Liver (tissue), 9 donors: ENCODE measurements around the gene CTNNBL1. TPM values are rescaled to one million over a fixed set of nuclear protein-coding genes. Genes with fewer than 3 reads are reported as not detected.
A peak's percentile ranks its signal among the peaks of the same experiment; 100 is the strongest.

Experiments
- DNase-seq: peaks from one replicate; pipeline ENCODE4 v3.0.0-alpha.2; 2017; ENCODE audit warnings: low spot score
- H3K27ac ChIP-seq, 2 donors: one replicate each; pipeline ENCODE4 v1.7.0; 2013; ENCODE audit warnings: inconsistent platforms in 2 of 2, low read length in 2 of 2, control low read depth in 1 of 2, low read depth in 1 of 2, mild to moderate bottlenecking in 1 of 2
- H3K27me3 ChIP-seq, 4 donors: one replicate each; pipeline versions ENCODE4 v1.6.1 to v1.7.0; 2013; ENCODE audit warnings: low read length in 3 of 4, inconsistent platforms in 1 of 4, mild to moderate bottlenecking in 1 of 4, moderate library complexity in 1 of 4; ENCODE audit not compliant: control insufficient read depth in 4 of 4, insufficient read depth in 4 of 4
- H3K36me3 ChIP-seq, 4 donors: one replicate each; pipeline versions ENCODE4 v1.6.1 to v1.7.0; 2013; ENCODE audit warnings: low read length in 3 of 4, mild to moderate bottlenecking in 3 of 4, low read depth in 1 of 4, moderate library complexity in 1 of 4; ENCODE audit not compliant: control insufficient read depth in 4 of 4, insufficient read depth in 3 of 4
- H3K4me1 ChIP-seq, 4 donors: one replicate each; pipeline versions ENCODE4 v1.6.1 to v1.7.0; 2013; ENCODE audit warnings: low read length in 3 of 4, mild to moderate bottlenecking in 3 of 4, moderate library complexity in 1 of 4; ENCODE audit not compliant: control insufficient read depth in 4 of 4, insufficient read depth in 4 of 4
- H3K4me3 ChIP-seq, 3 donors: one replicate each; pipeline versions ENCODE4 v1.6.1 to v1.7.0; 2013; ENCODE audit warnings: low read length in 3 of 3, control low read depth in 1 of 3, low read depth in 1 of 3, mild to moderate bottlenecking in 1 of 3
- H3K9ac ChIP-seq, 2 donors: one replicate each; pipeline ENCODE4 v1.7.0; 2013; ENCODE audit warnings: low read length in 2 of 2, mild to moderate bottlenecking in 2 of 2, moderate library complexity in 2 of 2, control low read depth in 1 of 2, low read depth in 1 of 2
- H3K9me3 ChIP-seq, 4 donors: one replicate each; pipeline versions ENCODE4 v1.6.1 to v1.7.0; 2013; ENCODE audit warnings: low read length in 3 of 4; ENCODE audit not compliant: control insufficient read depth in 4 of 4
- ATF3 ChIP-seq: IDR thresholded peaks from 2 replicates; pipeline ENCODE4 v1.6.1; 2016; ENCODE audit warnings: antibody characterized with exemption
- CTCF ChIP-seq: fragments of 150-350 bp; IDR thresholded peaks from 2 replicates; pipeline ENCODE4 v1.5.1; 2017; ENCODE audit warnings: improper control_type of control experiment, low read depth, low read length; ENCODE audit not compliant: missing input control
- EGR1 ChIP-seq, 2 donors: IDR thresholded peaks; 2 replicates each; pipeline ENCODE4 v1.6.1; 2016 to 2018; ENCODE audit warnings: antibody characterized with exemption in 2 of 2, low read depth in 2 of 2
- FOXA1 ChIP-seq: IDR thresholded peaks from 2 replicates; pipeline ENCODE4 v1.6.1; 2016; ENCODE audit warnings: antibody characterized with exemption
- FOXA2 ChIP-seq: IDR thresholded peaks from 2 replicates; pipeline ENCODE4 v1.6.1; 2016; ENCODE audit warnings: antibody characterized with exemption
- GABPA ChIP-seq, 2 donors: IDR thresholded peaks in 1 of 2; conservative IDR thresholded peaks in 1 of 2; 2 replicates each; pipeline ENCODE4 v1.6.1; 2016; ENCODE audit warnings: antibody characterized with exemption in 2 of 2, mild to moderate bottlenecking in 1 of 2, moderate library complexity in 1 of 2
- HNF4A ChIP-seq, 2 donors: conservative IDR thresholded peaks; 2 replicates each; pipeline ENCODE4 v1.6.1; 2016; ENCODE audit warnings: antibody characterized with exemption in 2 of 2, mild to moderate bottlenecking in 2 of 2
- HNF4G ChIP-seq: IDR thresholded peaks from 2 replicates; pipeline ENCODE4 v1.6.1; 2016; ENCODE audit warnings: antibody characterized with exemption
- JUND ChIP-seq, 2 donors: IDR thresholded peaks; 2 replicates each; pipeline ENCODE4 v1.6.1; 2016; ENCODE audit warnings: antibody characterized with exemption in 2 of 2
- MAX ChIP-seq: IDR thresholded peaks from 2 replicates; pipeline ENCODE4 v1.6.1; 2016; ENCODE audit warnings: antibody characterized with exemption
- NR2F2 ChIP-seq: IDR thresholded peaks from 2 replicates; pipeline ENCODE4 v1.6.1; 2016; ENCODE audit warnings: antibody characterized with exemption
- RAD21 ChIP-seq, 2 donors: IDR thresholded peaks; 2 replicates each; pipeline ENCODE4 v1.6.1; 2016; ENCODE audit warnings: antibody characterized with exemption in 2 of 2, mild to moderate bottlenecking in 2 of 2
- REST ChIP-seq: IDR thresholded peaks from 2 replicates; pipeline ENCODE4 v1.6.1; 2016; ENCODE audit warnings: antibody characterized with exemption, mild to moderate bottlenecking
- RXRA ChIP-seq, 2 donors: IDR thresholded peaks; 2 replicates each; pipeline ENCODE4 v1.6.1; 2017 to 2018; ENCODE audit warnings: antibody characterized with exemption in 2 of 2, mild to moderate bottlenecking in 1 of 2
- SP1 ChIP-seq: IDR thresholded peaks from 2 replicates; pipeline ENCODE4 v1.6.1; 2018; ENCODE audit warnings: antibody characterized with exemption, mild to moderate bottlenecking
- TAF1 ChIP-seq: conservative IDR thresholded peaks from 2 replicates; pipeline ENCODE4 v1.6.1; 2016; ENCODE audit warnings: antibody characterized with exemption, mild to moderate bottlenecking
- YY1 ChIP-seq: IDR thresholded peaks from 2 replicates; pipeline ENCODE4 v1.6.1; 2016; ENCODE audit warnings: antibody characterized with exemption, mild to moderate bottlenecking
- ZBTB33 ChIP-seq: IDR thresholded peaks from 2 replicates; pipeline ENCODE4 v1.6.1; 2016; ENCODE audit warnings: antibody characterized with exemption
- WGBS: extraction: QIAGEN DNeasy Blood & Tissue Kit; methylation state at CpG from one replicate; pipeline ENCODE4 v1.1.7; 2013; 5-methylcytosine and 5-hydroxymethylcytosine counted together
- polyA plus RNA-seq, 2 donors: library from polyadenylated mRNA; stranded (reverse) in 1 of 2; unstranded in 1 of 2; fragments of 200-250 nt in 1 of 2; fragments of >200 nt in 1 of 2; fragmentation: Nextera tagmentation in 1 of 2; extraction: Ambion mirVana in 1 of 2; gene quantifications; one replicate each; pipeline versions ENCODE4 v1.2.1 to v1.2.3, GENCODE V29; 2013 to 2015
- total RNA-seq, 2 donors: library from RNA; depleted of rRNA; stranded (reverse); fragments of >200 nt; gene quantifications; one replicate each; pipeline ENCODE4 v1.2.3, GENCODE V29; 2014
- donor health status: healthy.
- donor health status: healthy.
- donor health status: healthy.
- donor health status: healthy.
- donor health status: healthy.

Gene CTNNBL1
- total and polyA plus RNA-seq, 4 donors, result 18.3 to 25.4 (median 20.3) TPM

GRCh38 chr20:37737826-37738420, 44.1 kb downstream of the CTNNBL1 start:
- DNase-seq, result no peak
- no peaks in the 10 kb centered on the region for H3K27me3 ChIP-seq
- no peaks in the 10 kb centered on the region for H3K9me3 ChIP-seq
- peaks cover 7 to 30% (median 26%) of the 10 kb centered on the region in 4 donors for H3K36me3 ChIP-seq
- 88% methylated on average over 5 of the region's 5 CpGs for WGBS
- no peak overlapping the region for H3K9ac ChIP-seq
- peaks cover 0 to 32% (median 17%) of the 10 kb centered on the region in 4 donors for H3K4me1 ChIP-seq
- TF ChIP-seq ATF3 (no peak), TAF1 (no peak), NR2F2 (no peak)
- no peak overlapping the region for H3K27ac ChIP-seq
- no peak overlapping the region for H3K4me3 ChIP-seq

- no peak overlapping the region for H3K4me3 ChIP-seq
- no peaks in the 10 kb centered on the region for H3K9me3 ChIP-seq
- H3K36me3 ChIP-seq, result peaks cover 7 to 28% (median 18%) of the 10 kb centered on the region in 4 donors
- peak overlapping the region in 1 of 2 donors; percentile 41 for H3K27ac ChIP-seq
- H3K9ac ChIP-seq, result no peak overlapping the region
- no peak for TF ChIP-seq GABPA (IDR thresholded peaks at IDR 0.05 in 1 of 2, conservative IDR thresholded peaks at IDR 0.05 in 1 of 2)
- no peak for TF ChIP-seq HNF4G
- TF ChIP-seq RAD21 (IDR thresholded peaks at IDR 0.05), result no peak
- TF ChIP-seq ATF3, result no peak
- TF ChIP-seq FOXA1, result no peak
- no peaks in the 10 kb centered on the region for H3K27me3 ChIP-seq
- WGBS, result 80% methylated on average over 3 of the region's 3 CpGs
- peaks cover 0 to 23% (median 16%) of the 10 kb centered on the region in 4 donors for H3K4me1 ChIP-seq
- DNase-seq, result no peak
These were observed 47.2 kb downstream of the CTNNBL1 start for GRCh38 chr20:37741055-37741454.

GRCh38 chr20:37741570-37741969, 47.7 kb downstream of the CTNNBL1 start:
- peak overlapping the region; percentile 19 to 41 for H3K27ac ChIP-seq

More at GRCh38 chr20:37741570-37741969, 47.7 kb downstream of the CTNNBL1 start:
- peaks cover 0 to 18% (median 12%) of the 10 kb centered on the region in 4 donors for H3K4me1 ChIP-seq
- no peaks in the 10 kb centered on the region for H3K27me3 ChIP-seq
- no peak overlapping the region for H3K4me3 ChIP-seq
- no peaks in the 10 kb centered on the region for H3K9me3 ChIP-seq
- TF ChIP-seq FOXA1 (peak; percentile 48), RAD21 (IDR thresholded peaks at IDR 0.05) (peak; percentile 28 to 40), ATF3 (no peak), SP1 (no peak), HNF4A (conservative IDR thresholded peaks at IDR 0.05) (peak; percentile 70 to 90), GABPA (IDR thresholded peaks at IDR 0.05 in 1 of 2, conservative IDR thresholded peaks at IDR 0.05 in 1 of 2) (no peak), JUND (IDR thresholded peaks at IDR 0.05) (peak in 1 of 2 donors; percentile 35), NR2F2 (peak; percentile 11), MAX (peak; percentile 51), RXRA (IDR thresholded peaks at IDR 0.05) (peak; percentile 50 to 77), HNF4G (no peak), TAF1 (no peak), ZBTB33 (peak; percentile 84), YY1 (peak; percentile 64), EGR1 (IDR thresholded peaks at IDR 0.05; ENCODE audit: low read depth in 2 of 2) (no peak), FOXA2 (peak; percentile 78), CTCF (no peak), REST (peak; percentile 42)
- peaks cover 11 to 33% (median 20%) of the 10 kb centered on the region in 4 donors for H3K36me3 ChIP-seq
- WGBS, result 22% methylated on average over 1 of the region's 1 CpG
- no peak for DNase-seq
- H3K9ac ChIP-seq, result no peak overlapping the region
